ENCODE results near the gene COL4A2.

The COL4A2 gene

GRCh38 chr13:110455444-110455843 lies 148.4 kb downstream of the COL4A2 start:
- DNase-seq (ENCODE audit: low spot score), result no peak

GRCh38 chr13:110455941-110456340 lies 148.9 kb downstream of the COL4A2 start:
- peak; percentile 94 for DNase-seq (ENCODE audit: low spot score)

DNA sequence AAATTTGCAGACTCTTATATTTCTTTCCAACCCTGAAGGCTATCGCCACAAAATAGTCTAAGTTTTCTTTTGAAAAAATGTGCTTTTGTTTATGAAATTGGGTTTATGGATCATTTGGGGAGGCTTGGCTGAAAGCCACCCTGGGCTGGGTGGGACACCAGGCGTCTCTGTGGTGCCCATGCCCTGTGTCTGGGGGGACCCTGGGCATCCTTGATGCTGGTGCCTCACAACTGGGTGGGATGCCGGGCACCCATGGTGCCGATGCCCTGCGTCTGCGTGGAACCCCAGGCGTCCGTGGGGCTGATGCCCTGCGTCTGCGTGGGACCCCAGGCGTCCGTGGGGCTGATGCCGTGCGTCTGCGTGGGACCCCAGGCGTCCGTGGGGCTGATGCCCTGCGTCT lies 149.5 kb downstream of the COL4A2 start:
- no peak for DNase-seq (ENCODE audit: low spot score)

GRCh38 chr13:110457361-110457760 lies 150.3 kb downstream of the COL4A2 start:
- no peak for DNase-seq (ENCODE audit: low spot score)

DNA sequence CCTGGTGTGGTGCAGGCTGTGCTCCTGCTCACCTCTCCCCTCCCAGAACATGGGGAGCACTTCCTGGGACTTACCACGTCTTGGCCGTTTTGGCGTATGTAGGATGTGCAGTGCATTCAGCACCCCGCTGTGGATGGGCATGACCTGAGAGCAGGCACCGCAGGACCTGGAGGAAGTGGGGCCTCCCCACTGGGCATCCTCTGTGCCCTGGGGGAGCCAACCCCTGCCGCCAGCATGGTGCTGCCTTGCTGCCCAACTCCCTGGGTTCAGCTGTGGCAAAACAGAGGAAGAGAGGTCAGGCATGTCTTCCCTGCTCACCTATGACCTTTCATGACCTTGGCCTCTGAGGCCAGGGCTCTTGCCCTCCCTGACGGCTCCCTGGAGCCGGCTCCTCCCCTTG lies 150.9 kb downstream of the COL4A2 start:
- no peak for DNase-seq (ENCODE audit: low spot score)

GRCh38 chr13:110458594-110459365 lies 151.7 kb downstream of the COL4A2 start:
- DNase-seq (ENCODE audit: low spot score), result peak; percentile 36

DNA sequence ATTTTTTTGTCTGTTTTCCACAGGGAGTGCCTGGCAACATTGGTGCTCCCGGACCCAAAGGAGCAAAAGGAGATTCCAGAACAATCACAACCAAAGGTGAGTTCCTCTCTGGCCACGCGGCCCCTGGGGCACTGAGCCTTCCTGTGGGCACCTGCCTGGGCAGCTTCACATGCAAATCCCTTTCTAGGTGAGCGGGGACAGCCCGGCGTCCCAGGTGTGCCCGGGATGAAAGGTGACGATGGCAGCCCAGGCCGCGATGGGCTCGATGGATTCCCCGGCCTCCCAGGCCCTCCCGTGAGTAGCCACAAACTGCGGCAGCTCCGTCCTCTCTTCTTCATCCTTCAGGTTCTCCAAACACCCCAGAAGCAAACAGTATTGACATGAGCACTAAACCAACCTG lies 155.0 kb downstream of the COL4A2 start:
- no peak for DNase-seq (ENCODE audit: low spot score)

GRCh38 chr13:110463156-110463555 lies 156.1 kb downstream of the COL4A2 start:
- DNase-seq (ENCODE audit: low spot score), result no peak

GRCh38 chr13:110463871-110464510 lies 156.9 kb downstream of the COL4A2 start:
- no peak for DNase-seq (ENCODE audit: low spot score)

DNA sequence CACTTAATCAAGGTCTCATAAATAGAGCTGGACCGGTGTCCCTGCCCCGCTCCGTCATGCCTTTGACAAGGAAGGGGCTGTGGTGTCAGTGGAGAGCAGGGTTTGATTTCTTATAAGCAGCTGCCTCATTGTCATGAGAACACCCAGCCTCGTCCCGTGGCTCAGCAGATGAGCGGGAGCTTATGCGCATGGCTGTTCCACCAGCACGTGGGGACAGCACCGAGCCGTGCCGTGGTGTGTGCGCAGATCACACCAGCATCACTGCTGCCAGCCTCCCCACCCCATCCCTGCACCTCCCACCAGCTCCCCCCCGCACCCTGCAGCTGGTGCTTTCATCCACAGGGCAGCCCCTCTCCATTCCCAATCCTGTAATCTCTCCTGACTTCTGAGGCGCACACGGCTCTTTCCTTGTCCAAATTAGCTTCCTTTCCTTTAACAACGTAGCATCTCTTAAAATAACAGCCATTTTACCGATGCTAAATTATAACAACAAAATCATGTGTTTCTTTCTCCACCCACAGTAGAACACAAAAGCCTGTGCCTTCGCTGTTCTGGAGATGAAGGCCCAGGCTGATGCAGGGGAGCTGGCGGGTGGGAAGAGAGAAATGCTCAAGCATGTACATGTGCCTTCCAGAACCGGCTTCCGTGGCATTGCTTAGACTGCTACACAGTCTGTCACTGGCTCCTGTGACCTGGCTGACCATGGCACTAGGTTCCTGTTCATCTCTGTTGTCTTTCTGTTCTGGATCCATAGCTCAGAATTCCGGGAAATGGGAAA lies 157.7 kb downstream of the COL4A2 start:
- DNase-seq (ENCODE audit: low spot score), result no peak

GRCh38 chr13:110465696-110466095 lies 158.6 kb downstream of the COL4A2 start:
- DNase-seq (ENCODE audit: low spot score), result no peak

GRCh38 chr13:110466266-110466915 lies 159.3 kb downstream of the COL4A2 start:
- DNase-seq (ENCODE audit: low spot score), result no peak

DNA sequence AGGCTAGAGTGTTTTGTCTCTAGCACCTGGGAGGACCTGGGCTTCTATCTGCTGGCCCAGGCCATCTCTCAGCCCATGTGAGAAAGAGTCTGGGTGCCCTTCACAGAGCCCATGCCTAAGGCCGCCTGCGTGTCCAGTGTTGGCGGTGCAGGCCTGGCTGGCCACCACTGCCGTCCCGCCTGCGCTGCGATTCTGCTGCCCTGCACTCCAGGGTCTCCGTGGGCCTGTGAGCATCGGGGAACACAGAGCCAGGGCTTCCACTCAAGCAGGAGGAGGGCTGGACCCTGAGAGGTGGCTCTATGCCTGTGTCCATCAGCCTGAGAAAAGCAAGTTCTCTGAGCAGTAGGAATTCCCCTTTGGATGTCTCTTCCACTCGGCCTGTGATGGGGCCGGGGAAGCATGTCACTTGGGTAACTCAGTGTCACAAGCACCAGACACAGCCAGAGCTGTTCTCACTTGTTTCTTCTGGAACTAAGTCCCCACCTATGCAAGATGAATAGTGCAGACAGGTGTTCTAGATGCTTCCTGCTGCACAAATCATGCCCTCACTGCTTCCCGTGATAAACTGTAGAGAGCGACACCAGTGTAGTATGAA lies 160.5 kb downstream of the COL4A2 start:
- no peak for DNase-seq (ENCODE audit: low spot score)

GRCh38 chr13:110468986-110469495 lies 162.0 kb downstream of the COL4A2 start:
- no peak for DNase-seq (ENCODE audit: low spot score)

- no peak for DNase-seq (ENCODE audit: low spot score)
Observed at GRCh38 chr13:110469597-110469996, 162.5 kb downstream of the COL4A2 start.

GRCh38 chr13:110470272-110471009 lies 163.4 kb downstream of the COL4A2 start:
- no peak for DNase-seq (ENCODE audit: low spot score)

DNA sequence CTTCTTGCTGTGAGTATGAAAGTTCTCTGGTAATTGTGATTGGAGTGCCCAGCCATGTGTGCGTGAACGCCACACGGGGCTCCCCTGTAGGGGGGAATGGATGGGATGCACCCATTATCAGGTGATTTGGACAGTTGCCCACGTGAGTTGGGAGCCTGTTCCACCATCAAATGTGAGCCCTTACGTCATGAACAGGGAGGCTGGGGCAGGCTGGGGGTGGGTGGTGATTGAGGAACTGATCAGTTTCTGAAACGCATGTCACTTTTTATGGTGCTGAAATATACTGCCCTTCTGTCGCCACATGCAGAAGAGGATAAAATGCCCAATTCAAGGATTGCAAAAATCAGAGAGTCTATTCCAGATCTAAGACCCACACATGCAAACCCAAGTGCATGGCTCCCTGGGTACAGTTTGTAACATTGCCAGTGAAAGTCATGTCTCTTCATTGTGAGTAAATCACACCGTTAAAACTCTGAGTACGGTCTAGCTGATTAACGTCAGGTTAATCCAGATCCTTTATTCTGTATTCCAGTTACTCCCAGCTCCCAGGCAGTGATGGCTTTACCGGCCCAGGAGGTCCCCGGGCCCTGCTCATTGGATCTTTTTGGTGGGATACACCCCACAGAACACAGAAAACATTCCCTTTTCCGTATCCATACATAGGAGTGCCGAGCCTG lies 164.2 kb downstream of the COL4A2 start:
- peak; percentile 65 for DNase-seq (ENCODE audit: low spot score)

- DNase-seq (ENCODE audit: low spot score), result peak; percentile 99
Observed at GRCh38 chr13:110471833-110472162, 164.7 kb downstream of the COL4A2 start.

- DNase-seq (ENCODE audit: low spot score), result peak; percentile 90
Observed at GRCh38 chr13:110472904-110473563, 165.9 kb downstream of the COL4A2 start.

GRCh38 chr13:110474713-110475112 lies 167.6 kb downstream of the COL4A2 start:
- no peak for DNase-seq (ENCODE audit: low spot score)

All from NAMALWA (cell line).